ENCODE data around the gene FAM13C. TPM values are rescaled to one million over a fixed set of nuclear protein-coding genes. Genes with fewer than 3 reads are reported as not detected.

The FAM13C gene
- total RNA-seq, 3 donors from 2014 or later (not counting 1 experiment from before 2014, with no cell fraction given) = not detected

GRCh38 chr10:59346321-59346720 lies 16.0 kb downstream of the FAM13C start:
- WGBS (ENCODE audit: insufficient coverage) = 44% methylated on average over 1 of the region's 1 CpG

DNA sequence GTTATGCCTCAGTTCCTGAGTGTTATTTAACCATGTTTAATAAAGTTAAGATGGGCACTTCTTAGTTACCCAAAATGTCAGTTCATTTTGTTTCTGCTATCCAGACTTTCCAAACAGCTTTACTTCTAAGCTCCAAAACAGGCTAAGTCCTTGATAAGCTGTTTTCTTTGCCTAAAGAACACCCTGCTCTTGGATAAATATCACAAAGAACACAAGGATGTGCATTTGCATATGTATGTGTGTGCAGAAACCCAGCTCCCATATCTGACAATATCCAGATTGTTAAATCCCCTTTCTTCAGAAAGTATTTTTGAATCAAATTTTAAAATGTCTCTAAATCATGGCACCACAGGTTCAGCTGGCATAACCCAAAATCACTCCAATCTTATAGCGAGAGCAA lies 19.6 kb downstream of the FAM13C start:
- intact Hi-C loops (cut with micrococcal nuclease) = no loop called here
- no peak overlapping the region for H3K4me3 ChIP-seq (ENCODE audit: low read length)
- H3K9me3 ChIP-seq (ENCODE audit: control insufficient read depth, insufficient read depth, low read length) = no peaks in the 10 kb centered on the region
- ATAC-seq (no peak), DNase-seq (no peak)
- H3K4me1 ChIP-seq (ENCODE audit: control insufficient read depth, insufficient read depth, low read length) = no peaks in the 10 kb centered on the region
- 100% methylated on average over 1 of the region's 1 CpG for WGBS (ENCODE audit: insufficient coverage)
- peaks cover 2 to 6% of the 10 kb centered on the region in 2 donors for H3K9me3 Mint-ChIP-seq
- H3K27me3 Mint-ChIP-seq (ENCODE audit: low read depth in 2 of 2) = no peaks in the 10 kb centered on the region
- no peaks in the 10 kb centered on the region for H3K4me1 Mint-ChIP-seq
- TF ChIP-seq, protein P1, sequence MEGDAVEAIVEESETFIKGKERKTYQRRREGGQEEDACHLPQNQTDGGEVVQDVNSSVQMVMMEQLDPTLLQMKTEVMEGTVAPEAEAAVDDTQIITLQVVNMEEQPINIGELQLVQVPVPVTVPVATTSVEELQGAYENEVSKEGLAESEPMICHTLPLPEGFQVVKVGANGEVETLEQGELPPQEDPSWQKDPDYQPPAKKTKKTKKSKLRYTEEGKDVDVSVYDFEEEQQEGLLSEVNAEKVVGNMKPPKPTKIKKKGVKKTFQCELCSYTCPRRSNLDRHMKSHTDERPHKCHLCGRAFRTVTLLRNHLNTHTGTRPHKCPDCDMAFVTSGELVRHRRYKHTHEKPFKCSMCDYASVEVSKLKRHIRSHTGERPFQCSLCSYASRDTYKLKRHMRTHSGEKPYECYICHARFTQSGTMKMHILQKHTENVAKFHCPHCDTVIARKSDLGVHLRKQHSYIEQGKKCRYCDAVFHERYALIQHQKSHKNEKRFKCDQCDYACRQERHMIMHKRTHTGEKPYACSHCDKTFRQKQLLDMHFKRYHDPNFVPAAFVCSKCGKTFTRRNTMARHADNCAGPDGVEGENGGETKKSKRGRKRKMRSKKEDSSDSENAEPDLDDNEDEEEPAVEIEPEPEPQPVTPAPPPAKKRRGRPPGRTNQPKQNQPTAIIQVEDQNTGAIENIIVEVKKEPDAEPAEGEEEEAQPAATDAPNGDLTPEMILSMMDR (IDR thresholded peaks at IDR 0.05) = no peak
- no peaks in the 10 kb centered on the region for H3K27me3 ChIP-seq (ENCODE audit: control insufficient read depth, insufficient read depth, low read length)
- H3K36me3 ChIP-seq (ENCODE audit: control insufficient read depth, insufficient read depth, low read length) = no peaks in the 10 kb centered on the region
- H3K27ac Mint-ChIP-seq = no peak overlapping the region
- no peak overlapping the region for H3K4me3 Mint-ChIP-seq
- H3K27ac ChIP-seq (ENCODE audit: low read length) = no peak overlapping the region
- H3K36me3 Mint-ChIP-seq = no peaks in the 10 kb centered on the region

More at GRCh38 chr10:59346321-59346720, 16.0 kb downstream of the FAM13C start:
- Histone ChIP-seq H3K9me3 (ENCODE audit: control insufficient read depth, insufficient read depth, low read length) (no peaks in the 10 kb centered on the region), H3K36me3 (ENCODE audit: control insufficient read depth, insufficient read depth, low read length) (no peaks in the 10 kb centered on the region), H3K27ac (ENCODE audit: low read length) (no peak overlapping the region), H3K4me1 (ENCODE audit: control insufficient read depth, insufficient read depth, low read length) (no peaks in the 10 kb centered on the region), H3K4me3 (ENCODE audit: low read length) (no peak overlapping the region), H3K27me3 (ENCODE audit: control insufficient read depth, insufficient read depth, low read length) (no peaks in the 10 kb centered on the region)
- H3K4me3 Mint-ChIP-seq = no peak overlapping the region
- no peaks in the 10 kb centered on the region for H3K36me3 Mint-ChIP-seq
- intact Hi-C loops (cut with micrococcal nuclease) = no loop called here
- no peak for ATAC-seq
- no peaks in the 10 kb centered on the region for H3K27me3 Mint-ChIP-seq (ENCODE audit: low read depth in 2 of 2)
- no peak for DNase-seq
- H3K4me1 Mint-ChIP-seq = no peaks in the 10 kb centered on the region
- no peak overlapping the region for H3K27ac Mint-ChIP-seq
- H3K9me3 Mint-ChIP-seq = peaks cover 4 to 8% of the 10 kb centered on the region in 2 donors
- TF ChIP-seq, protein P1 (IDR thresholded peaks at IDR 0.05) = no peak

- Histone ChIP-seq H3K4me1 (ENCODE audit: control insufficient read depth, insufficient read depth, low read length) (no peaks in the 10 kb centered on the region), H3K9me3 (ENCODE audit: control insufficient read depth, insufficient read depth, low read length) (no peaks in the 10 kb centered on the region), H3K27ac (ENCODE audit: low read length) (no peak overlapping the region), H3K36me3 (ENCODE audit: control insufficient read depth, insufficient read depth, low read length) (no peaks in the 10 kb centered on the region), H3K4me3 (ENCODE audit: low read length) (no peak overlapping the region), H3K27me3 (ENCODE audit: control insufficient read depth, insufficient read depth, low read length) (no peaks in the 10 kb centered on the region)
- Mint-ChIP-seq H3K4me3 (no peak overlapping the region), H3K27me3 (ENCODE audit: low read depth in 2 of 2) (no peaks in the 10 kb centered on the region), H3K36me3 (no peaks in the 10 kb centered on the region), H3K9me3 (peaks cover 2 to 4% of the 10 kb centered on the region in 2 donors), H3K4me1 (no peaks in the 10 kb centered on the region), H3K27ac (no peak overlapping the region)
- intact Hi-C loops (cut with micrococcal nuclease) = no loop called here
- ATAC-seq (no peak), DNase-seq (no peak)
- WGBS (ENCODE audit: insufficient coverage) = 94% methylated on average over 1 of the region's 1 CpG
- TF ChIP-seq, protein P1 (IDR thresholded peaks at IDR 0.05) = no peak
Observed at GRCh38 chr10:59342000-59342399, 20.3 kb downstream of the FAM13C start.

DNA sequence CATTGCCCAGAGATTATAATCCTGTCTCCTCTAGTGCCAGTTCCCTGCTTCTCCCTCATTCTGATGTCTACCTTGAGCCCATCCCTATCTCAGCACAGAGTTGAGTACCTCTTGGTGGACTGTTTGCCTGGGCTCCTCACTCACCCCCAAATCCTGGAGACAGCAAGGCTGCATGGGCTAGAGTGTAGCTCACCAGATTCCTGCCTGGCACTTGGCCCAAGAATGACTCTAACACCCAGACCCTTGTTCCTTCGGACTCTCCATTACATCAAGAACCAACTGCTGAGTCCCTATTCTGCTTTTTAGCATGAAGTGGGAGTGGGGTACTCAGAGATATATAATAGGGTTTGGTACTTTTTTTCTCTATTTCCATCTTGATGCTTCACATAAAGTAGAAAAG lies 22.1 kb downstream of the FAM13C start:
- intact Hi-C loops (cut with micrococcal nuclease) = no loop called here
- WGBS (ENCODE audit: insufficient coverage) = no CpG with 5 or more reads among the region's 1 CpG

More for the DNA sequence above, 22.1 kb downstream of the FAM13C start:
- H3K4me1 ChIP-seq (ENCODE audit: control insufficient read depth, insufficient read depth, low read length) = no peaks in the 10 kb centered on the region
- no peaks in the 10 kb centered on the region for H3K36me3 ChIP-seq (ENCODE audit: control insufficient read depth, insufficient read depth, low read length)
- no peaks in the 10 kb centered on the region for H3K27me3 Mint-ChIP-seq (ENCODE audit: low read depth in 2 of 2)
- peaks cover 0 to 2% of the 10 kb centered on the region in 2 donors for H3K9me3 Mint-ChIP-seq
- H3K27me3 ChIP-seq (ENCODE audit: control insufficient read depth, insufficient read depth, low read length) = no peaks in the 10 kb centered on the region
- H3K9me3 ChIP-seq (ENCODE audit: control insufficient read depth, insufficient read depth, low read length) = no peaks in the 10 kb centered on the region
- no peaks in the 10 kb centered on the region for H3K36me3 Mint-ChIP-seq
- no peaks in the 10 kb centered on the region for H3K4me1 Mint-ChIP-seq
- TF ChIP-seq, protein P1 (IDR thresholded peaks at IDR 0.05) = no peak
- DNase-seq (no peak), ATAC-seq (no peak)
- H3K4me3 Mint-ChIP-seq = no peak overlapping the region
- H3K27ac Mint-ChIP-seq = no peak overlapping the region
- H3K4me3 ChIP-seq (ENCODE audit: low read length) = no peak overlapping the region
- no peak overlapping the region for H3K27ac ChIP-seq (ENCODE audit: low read length)

Measured in natural killer cell (primary cell).